Smooth muscle cell of the brain vasculature (primary cell): ENCODE measurements around the gene CROCC.
"Not testable (repeated sequence)": the region's sequence is repeated elsewhere in the genome, so short reads cannot be mapped to it uniquely, and the experiment has no call there.

ENCODE experiments used
- DNase-seq: peaks from one replicate; pipeline ENCODE4 v3.0.0-alpha.2; 2012; ENCODE audit warnings: low read depth, low spot score

The CROCC gene

DNA sequence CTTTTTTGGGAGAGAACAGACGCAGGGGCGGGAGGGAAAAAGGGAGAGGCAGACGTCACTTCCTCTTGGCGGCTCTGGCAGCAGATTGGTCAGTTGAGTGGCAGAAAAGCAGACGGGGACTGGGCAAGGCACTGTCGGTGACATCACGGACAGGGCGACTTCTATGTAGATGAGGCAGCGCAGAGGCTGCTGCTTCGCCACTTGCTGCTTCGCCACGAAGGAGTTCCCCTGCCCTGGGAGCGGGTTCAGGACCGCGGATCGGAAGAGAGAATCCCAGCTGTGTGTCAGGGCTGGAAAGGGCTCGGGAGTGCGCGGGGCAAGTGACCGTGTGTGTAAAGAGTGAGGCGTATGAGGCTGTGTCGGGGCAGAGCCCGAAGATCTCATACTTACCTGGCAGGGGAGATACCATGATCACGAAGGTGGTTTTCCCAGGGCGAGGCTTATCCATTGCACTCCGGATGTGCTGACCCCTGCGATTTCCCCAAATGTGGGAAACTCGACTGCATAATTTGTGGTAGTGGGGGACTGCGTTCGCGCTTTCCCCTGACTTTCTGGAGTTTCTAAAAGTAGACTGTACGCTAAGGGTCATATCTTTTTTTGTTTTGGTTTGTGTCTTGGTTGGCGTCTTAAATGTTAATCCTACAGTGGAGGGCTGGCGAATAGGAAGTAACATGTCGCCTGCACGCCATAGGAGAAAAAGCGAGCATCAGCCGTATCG is 26.0 kb upstream of the CROCC start, which contains the start of gene RNU1-2:
RNU1-2 (plus strand) TSS at position 383 of the 718 bp plus-strand sequence.
- peak; percentile 94 for DNase-seq

DNA sequence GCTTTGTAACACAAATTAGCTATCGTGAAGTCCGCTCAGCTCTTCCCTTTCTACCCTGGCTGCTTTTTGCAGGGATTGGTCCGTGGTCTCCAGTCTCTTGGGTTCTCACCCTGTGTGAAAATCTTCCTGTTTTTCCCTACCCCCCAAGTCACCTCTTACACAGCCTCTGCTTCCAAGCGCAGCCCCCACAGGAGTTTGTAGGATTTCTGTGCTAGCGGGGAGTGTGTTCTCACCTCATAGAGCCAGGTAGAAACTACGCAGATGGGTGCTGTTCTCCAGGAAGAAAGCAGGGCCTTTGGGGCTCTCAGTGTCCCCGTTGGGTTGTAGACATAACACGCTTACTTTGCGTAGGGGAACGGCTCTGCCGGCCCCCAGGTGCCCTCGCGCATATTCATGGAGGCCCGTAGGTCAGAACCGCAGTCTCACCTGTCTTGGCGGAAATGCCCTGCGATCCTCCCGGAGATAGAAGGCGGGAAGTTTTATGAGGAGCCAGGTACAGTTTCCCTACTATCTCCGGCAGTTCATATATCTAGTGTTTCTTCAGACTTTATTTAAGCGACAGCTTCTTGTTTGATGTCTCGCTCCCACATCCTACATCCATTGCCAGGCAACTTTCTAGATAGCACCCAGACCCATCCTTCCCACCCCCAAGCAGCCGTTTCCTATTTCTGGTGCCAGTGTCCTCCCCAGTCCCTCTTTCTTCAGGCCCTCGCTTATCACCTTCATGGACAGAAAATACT is 25.2 kb upstream of the CROCC start:
- not testable (repeated sequence) for DNase-seq

DNA sequence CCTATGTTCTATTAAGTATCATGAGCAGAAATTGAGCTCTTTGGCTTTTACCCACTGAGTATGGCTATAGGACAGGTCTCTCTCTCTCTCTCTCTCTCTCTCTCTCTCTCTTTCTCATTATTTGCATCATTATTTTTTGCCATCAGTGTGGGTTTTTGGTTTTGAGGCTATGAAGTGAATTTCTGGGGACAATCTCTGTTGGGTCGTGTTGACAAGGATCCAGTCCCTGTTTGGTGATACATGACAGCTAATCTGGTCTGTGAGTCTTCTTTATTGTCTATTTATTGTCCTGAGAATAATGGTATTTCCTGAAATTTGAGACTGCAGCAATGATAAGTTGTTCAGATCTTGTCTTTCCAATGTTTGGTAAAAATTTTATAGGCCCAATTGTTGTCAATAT is 24.1 kb upstream of the CROCC start:
- not testable (repeated sequence) for DNase-seq

DNA sequence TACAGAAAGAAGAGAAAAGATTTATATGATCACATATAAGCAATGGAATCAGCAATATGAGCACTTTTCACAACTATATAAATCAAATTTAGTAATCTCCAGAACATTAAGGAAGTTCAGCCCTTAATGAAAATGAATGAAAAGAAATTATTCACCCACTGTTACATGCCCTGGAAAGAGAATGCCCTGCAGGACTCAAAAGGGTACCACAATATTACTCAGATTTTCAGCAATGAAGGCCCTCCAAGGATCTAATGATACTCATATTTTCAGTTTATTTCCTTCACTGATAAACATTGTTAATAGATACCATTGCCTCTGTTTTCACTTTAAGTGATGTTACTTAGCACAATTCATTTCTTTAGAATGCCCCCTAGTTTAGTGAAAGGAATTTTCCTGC is 23.4 kb upstream of the CROCC start:
- DNase-seq, result not testable (repeated sequence)

DNA sequence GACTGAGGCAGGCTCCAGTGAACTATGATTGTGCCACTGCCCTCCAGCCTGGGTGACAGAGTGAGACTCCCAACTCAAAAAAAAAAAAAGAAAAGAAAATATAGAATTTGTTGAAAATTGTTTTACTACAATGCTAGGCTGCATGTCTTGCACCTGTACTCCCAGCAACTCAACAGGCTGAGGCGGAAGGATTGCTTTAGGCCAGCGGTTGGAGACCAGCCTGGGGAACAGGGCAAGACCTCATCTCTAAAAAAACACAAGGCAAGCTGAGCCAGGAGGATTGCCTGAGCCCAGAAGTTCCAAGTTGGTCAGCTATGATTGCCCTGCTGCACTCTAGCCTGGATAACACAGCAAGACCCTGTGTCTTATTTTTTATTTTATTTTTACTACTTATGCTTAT is 22.7 kb upstream of the CROCC start:
- not testable (repeated sequence) for DNase-seq

DNA sequence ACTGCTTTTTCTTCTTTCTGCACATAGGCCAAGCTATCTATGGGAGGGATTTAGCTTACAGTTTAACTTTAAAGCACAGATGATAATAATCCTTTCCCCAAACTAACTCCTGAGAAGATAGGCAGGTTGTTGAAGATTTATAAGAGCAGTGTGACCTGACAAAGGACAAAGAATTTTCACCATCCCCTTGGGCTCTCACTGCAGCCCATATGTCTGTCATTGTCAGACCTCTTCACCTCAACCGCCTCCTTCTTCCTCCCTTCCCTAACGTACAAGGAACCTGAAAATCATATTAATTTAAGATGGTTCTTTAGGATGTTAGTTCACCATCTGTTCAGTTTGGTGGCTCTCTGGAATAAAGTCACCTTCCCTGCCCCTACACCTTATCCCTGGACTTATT is 21.0 kb upstream of the CROCC start:
- no peak for DNase-seq

DNA sequence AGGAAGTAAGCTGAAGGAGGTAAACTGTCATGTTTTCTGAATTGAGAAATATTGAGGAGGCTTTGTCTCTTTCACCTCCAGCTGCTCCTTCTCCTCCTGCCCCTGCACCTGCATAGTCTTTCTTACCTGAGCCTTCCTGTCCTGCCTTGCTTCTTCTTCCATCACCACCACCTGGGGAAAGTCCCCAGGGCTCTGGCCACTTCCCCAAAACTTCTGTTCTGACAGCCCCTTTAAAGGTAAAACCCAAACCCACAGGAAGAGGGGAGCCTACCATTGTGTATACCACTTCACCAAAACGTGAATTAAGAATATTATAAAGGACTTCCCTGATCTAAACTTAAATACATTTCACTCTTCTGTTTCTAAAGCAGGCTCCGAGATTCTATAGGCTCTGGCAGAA is 20.4 kb upstream of the CROCC start:
- DNase-seq, result not testable (repeated sequence)

DNA sequence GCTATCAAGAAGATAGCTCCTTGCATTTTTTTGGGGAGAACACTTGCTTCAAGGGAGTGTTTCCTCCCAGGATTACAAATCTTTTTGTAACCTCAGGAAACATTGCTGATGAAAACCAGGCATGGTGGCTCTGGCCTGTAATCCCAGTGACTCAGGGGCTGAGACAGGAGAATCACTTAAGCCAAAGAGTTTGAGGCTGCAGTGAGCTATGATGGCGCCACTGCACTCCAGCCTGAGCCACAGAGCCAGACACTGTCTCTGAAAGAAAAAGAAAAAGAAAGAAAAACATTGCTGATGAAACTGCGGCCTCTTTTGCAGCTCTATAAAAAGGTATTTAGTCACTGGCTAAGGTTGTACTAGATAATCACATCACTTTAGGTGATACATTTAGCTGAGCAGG is 18.7 kb upstream of the CROCC start:
- DNase-seq, result no peak

DNA sequence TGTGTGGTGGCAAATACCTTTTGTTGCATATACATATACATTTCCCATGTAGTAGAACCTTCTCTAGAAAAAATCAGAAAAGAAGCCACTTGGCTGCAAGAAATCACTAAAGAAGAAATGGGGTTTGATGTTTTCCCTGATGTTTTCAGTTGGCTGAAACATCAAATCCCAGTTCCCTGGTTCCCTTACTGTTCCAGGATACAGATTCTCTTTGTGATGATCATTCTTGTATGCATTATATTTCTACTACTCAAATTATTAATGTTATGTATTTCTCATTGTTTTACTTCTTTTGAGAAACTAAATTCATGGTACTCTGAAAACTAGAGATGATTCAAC is 18.3 kb upstream of the CROCC start:
- no peak for DNase-seq

DNA sequence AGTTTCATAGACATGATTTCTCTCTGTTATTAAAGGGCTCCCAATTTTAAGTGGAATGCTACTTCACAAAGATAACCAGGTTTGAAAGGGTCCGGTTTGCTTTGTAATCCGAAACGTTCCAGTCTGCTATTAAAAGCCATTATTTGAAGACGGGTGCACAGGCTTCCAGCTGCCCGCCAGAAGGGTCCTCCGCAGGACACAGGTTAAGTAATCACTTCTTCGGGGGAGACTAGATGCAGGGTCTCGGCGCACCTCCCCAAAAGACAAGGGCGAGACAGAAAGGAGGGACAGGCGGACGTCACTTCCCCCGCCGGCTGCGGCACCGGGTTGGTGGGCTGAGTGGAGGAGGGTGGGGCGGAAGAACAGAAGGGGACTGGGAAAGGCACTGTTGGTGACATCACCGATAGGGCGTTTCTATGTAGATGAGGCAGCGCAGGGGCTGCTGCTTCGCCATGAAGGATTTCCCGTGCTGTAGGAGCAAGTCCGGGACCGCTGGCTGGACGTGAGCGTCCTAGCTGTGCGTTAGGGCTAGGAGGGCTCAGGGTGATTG is 17.1 kb upstream of the CROCC start:
- peak; percentile 95 for DNase-seq

DNA sequence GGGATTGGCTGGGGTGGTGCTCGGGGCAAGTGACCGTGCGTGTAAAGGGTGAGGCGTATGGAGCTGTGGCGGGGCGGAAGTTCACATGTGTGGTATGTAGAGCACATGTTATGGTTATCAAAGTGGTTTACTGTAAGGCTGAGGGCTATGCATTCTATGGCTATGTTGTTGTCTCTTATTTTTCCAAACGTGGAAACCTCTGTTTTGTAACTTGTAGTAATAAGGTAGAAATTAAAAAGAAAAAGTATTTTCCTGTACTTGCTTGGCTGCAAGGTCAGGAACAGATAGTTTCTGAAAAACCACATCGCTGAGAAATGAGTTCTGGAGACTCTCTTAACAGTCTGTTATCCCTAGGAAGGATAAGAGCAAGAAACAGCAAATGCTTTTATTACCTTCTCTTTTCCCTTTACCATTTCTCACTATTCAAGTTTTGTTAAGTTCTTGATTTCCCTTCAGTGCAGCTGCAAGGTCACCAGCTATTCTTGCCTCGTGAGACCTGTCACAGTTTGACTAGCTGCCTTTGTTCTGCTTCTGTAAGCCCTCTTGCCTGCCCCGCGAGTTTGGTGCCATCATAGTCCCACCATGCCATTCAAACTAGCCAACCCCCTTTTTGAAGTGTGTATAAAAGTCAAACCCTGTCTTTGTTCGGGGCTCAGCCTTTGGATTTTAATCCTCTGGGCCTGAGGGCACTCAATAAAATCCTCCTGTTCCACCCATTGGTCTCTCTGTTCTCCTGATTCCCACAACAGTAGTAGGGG is 16.4 kb upstream of the CROCC start:
- no peak for DNase-seq

DNA sequence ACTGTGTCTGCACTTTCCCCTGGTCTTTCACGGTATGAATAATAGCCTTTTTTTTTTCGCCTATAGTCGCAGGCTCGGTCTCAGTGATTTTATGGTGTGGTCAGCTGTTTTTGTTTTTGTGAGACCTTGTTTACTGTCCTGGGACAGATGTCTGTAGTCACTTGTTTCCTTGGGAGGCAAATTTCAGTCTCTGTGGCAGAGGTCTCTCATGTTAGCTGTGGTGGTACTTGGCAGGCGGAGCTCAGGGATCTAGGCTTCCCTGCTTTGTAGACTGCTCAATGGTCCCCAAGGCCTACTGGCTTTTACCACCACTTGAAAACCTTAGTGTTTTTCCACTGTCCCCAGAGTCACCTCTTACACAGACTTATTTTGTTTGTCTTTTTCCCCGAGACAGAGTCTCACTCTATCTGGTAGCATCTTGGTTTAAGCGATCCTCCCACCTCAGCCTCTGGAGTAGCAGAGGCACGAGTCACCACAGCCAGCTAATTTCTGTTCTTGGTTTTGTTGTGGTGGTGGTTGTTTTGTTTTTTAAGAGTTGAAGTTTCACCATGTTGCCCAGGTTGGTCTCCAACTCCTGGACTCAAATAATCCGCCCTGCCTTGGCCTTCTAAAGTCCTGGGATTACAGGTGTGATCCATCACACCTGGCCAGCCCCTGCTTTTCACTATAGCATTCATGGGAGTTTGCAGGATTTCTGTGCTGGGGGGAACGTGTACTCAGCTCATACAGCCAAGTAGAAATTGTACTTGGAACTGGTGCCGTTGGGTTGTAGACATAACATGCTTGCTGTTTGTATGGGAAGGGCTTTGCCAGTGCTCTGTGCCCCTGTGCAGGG is 15.6 kb upstream of the CROCC start:
- DNase-seq, result no peak

DNA sequence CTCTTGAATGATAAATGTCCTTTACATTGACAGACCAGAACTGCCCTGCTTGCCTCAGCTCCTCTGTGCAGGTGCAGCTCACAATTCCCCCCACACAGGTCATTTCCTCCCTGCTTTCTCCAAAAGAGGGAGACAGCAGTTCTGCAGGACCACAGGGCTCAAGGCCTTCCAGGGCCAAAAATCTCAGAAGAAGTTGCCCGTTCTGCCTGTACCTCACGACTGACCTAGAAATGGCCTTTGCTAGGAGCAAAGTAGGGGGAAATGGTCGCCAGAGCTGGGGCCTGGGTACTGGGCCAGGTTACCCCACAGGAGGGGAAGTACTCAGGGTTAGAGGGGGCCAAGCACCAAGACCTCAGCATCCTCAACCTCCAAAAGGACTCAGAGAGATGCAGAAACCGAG is 14.9 kb upstream of the CROCC start:
- no peak for DNase-seq

DNA sequence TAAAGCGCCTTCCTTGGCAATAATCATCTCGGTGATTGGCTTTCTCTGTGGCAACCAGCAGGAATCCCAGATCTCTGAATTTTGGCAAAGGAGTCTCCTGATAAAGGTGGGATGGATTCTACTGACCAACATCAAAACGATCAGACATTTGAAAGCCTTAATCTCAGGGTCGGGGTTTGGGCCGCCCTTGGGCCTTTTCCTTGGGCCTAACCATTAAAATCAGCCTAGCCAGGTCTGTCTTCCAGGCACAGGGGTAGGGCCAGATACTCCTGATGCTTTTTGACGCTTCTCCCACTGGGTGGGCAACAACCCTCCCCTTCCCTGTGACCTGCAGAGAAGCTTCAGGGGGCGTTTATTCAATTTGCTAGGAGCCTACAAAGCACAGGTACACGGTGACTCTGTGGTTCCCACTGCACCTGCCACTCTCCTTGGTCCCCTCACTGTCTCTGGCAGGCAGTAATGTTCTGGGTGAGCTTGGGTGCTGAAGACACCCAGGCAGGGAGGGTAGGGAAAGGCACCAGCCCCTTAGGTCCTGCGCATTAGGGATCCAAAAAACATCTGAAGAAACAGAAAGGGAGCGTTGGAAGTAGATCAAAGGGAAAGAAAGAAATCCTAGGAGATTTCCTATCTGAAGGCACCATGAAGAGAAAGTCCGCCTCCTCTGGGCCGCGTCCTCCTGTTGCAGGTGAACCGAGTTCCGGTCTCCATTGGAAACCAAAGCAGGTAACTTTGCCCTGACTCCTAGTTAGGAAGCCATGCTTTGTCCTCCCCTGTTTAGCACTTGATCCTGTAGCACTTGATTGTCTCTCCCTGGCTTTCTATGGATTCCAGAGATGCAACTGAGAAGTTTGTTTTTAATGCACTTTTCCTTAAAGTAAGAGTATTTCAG is 13.6 kb upstream of the CROCC start:
- DNase-seq, result no peak

DNA sequence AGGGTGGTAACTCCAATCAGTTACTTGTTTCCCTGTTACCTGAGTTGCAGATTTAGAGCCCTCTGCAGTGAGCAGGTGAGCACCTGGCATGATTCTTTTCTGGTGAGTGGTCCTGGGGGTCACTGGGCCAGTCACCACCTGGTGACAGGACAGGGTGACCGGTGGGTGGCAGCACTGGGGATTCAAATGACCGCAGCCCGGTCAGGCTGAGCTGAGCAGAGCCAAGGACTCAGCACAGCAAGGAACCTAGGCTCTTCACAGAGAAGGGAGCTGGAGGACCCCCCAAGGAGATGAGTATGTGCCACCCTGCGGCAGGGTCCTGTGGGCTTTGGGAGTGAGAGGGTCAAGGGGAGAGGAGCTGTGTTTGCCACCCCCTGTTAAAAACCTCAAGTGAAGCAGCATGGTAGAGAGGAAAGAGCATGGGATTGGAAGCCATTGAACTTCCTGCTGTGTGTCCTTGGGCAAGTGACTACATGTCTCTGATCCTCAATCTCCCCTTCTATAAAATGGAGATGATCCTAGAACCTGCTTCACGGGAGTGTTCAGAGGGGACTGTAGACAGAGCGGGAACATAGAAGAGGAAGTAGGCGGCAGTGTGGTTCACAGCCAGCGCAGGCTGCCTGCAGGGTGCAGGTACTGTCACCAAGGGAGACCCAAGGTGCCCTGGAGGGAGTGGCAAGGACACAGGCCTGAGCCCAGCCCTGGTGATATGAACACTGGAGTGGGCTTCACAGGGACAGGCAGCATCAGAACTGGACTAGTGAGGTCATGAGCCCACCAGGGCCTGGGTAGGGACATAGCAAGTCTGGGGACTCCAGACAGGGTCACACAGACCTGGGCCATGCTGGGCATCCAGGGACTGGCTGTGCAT is 9.6 kb upstream of the CROCC start:
- DNase-seq, result not testable (repeated sequence)

DNA sequence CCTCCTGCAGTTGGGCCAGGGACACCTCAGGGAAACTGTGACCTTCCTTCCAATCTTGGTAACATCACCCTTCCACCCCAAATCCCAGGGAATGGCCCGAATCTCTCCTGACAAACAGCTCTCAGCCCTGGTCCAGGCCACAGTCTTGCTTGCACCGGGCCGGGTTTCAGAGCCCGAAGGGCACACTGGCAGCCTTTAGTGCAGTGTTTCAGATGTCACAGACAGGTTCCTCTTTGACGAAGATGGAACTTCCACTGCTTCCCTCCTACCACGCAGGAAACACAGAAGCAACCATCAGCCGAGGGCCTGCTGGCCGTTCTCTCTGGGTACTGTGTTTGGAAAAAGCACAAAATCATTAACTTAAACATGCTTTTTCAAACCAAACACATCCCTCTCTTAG is 9.0 kb upstream of the CROCC start:
- not testable (repeated sequence) for DNase-seq

DNA sequence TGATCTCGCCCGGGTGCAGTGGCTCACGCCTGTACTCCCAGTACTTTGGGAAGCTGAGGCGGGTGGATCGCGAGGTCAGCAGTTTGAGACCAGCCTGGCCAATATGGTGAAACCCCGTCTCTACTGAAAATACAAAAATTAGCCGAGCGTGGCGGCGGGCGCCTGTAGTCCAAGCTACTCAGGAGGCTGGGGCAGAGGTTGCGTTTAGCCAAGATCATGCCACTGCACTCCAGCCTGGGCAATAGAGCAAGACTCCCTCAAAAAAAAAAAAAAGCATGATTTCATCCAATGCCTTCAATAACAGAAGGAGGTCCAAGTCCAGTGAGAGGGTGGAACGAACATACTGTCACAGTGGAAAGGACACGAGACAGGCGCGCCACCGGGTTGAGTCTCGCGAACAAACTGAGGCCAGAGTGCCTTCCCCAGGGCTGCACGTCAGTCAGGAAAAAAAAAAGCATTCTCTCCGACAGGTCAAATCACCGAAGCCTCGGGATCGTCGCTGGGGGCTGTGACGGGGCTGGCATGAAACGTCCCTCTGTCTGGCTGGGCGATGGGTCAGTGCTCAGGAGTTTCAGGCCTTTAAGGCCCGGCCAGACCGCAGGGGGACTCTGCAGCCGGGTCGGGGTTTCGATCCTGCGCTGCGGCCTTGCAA is 8.4 kb upstream of the CROCC start:
- no peak for DNase-seq

DNA sequence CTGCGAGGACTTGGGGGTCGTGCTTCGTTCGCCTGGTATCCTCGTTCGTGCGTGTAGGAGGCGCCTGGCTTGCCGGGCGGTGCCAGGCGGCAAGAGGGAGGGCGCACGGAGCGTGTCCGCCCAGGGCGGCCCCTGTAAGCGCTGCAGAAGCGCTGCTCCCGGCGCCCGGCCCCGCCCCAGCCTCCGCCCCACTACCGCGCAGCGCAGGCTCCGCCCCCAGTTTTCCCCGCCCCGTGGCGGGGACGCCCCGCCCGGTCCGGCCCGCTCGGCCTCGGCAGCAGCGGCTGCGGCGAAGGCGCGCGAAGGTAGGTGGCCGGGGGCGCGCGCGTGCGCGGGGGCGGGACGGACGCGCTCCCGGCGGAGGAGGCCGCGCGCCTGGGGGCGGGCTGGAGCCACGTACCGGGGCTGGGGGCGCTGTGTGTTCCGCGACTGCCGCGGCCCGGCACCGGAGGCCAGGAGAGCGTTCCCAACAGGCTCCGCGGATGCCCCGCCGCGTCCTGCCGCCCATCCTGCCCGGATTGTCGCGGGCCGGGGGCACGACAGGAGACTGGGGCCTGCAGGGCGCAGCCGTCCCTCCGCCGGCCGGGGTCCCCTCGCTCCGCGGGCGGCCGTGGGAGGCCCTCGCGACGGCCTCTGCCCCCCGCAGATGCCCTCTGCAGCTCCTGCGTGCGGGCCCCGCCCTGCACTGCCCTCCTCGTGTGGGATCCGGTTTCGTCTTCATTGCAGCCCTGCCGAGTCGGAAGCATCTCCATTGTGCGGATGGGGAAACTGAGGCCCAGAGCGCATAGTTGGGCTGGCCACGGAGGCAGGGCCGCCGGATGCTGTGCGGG is 7.7 kb upstream of the CROCC start:
- DNase-seq, result peak; percentile 90
